MCF 10A (cell line): ENCODE results near the gene KRTAP10-11. TPM values are rescaled to one million over a fixed set of nuclear protein-coding genes. Genes with fewer than 3 reads are reported as not detected.
A peak's percentile ranks its signal among the peaks of the same experiment; 100 is the strongest.
"Not testable (repeated sequence)": the region's sequence is repeated elsewhere in the genome, so short reads cannot be mapped to it uniquely, and the experiment has no call there.

Source experiments
- Bru-seq: library from RNA; stranded (reverse); fragments of 400-500 nt; gene quantifications from one replicate; lab custom pipeline; 2021; lab: Mats Ljungman, UMichigan
- BruChase-seq, 2 experiments: library from RNA; stranded (reverse); fragments of 400-500 nt; gene quantifications; one replicate each; lab custom pipeline; 2021; lab: Mats Ljungman, UMichigan
- BruUV-seq: library from RNA; stranded (reverse); fragments of 400-500 nt; replicated peaks from 2 replicates; lab custom pipeline; 2021; lab: Mats Ljungman, UMichigan
- CTCF ChIA-PET: fragments of 300-600 bp; sonication (Branson Sonifier 250); formaldehyde crosslinking; extraction: SDS; loops from one replicate; lab custom pipeline; 2021; ENCODE audit warnings: antibody characterized with exemption, inconsistent platforms; lab: Yijun Ruan, JAX
- POLR2A ChIA-PET: fragments of 300-600, 350-650 bp; sonication (Branson Sonifier 250); formaldehyde crosslinking; extraction: SDS; loops from one replicate; lab custom pipeline; 2020; ENCODE audit warnings: antibody characterized with exemption, inconsistent platforms; lab: Yijun Ruan, JAX
- DNase-seq: peaks from one replicate; pipeline ENCODE4 v3.0.0-alpha.2; 2018; ENCODE audit not compliant: unreplicated experiment
- H3K27ac Mint-ChIP-seq: one replicate; pipeline ENCODE4 v1.8.0; 2022; ENCODE audit warnings: mild to moderate bottlenecking, low read depth, mixed read lengths; ENCODE audit not compliant: unreplicated experiment
- H3K27me3 Mint-ChIP-seq: one replicate; pipeline ENCODE4 v1.8.0; 2022; ENCODE audit warnings: mixed read lengths; ENCODE audit not compliant: insufficient read depth, unreplicated experiment
- H3K36me3 Mint-ChIP-seq: one replicate; pipeline ENCODE4 v1.8.0; 2022; ENCODE audit warnings: mild to moderate bottlenecking, moderate library complexity, mixed read lengths; ENCODE audit not compliant: insufficient read depth, unreplicated experiment
- H3K4me1 Mint-ChIP-seq: one replicate; pipeline ENCODE4 v1.8.0; 2022; ENCODE audit warnings: mixed read lengths; ENCODE audit not compliant: insufficient read depth, unreplicated experiment
- H3K4me3 Mint-ChIP-seq: one replicate; pipeline ENCODE4 v1.8.0; 2022; ENCODE audit warnings: mild to moderate bottlenecking, moderate library complexity, mixed read lengths; ENCODE audit not compliant: unreplicated experiment
- H3K9me3 Mint-ChIP-seq: one replicate; pipeline ENCODE4 v1.8.0; 2022; ENCODE audit warnings: mixed read lengths; ENCODE audit not compliant: unreplicated experiment
- intact Hi-C: fragments of 100-400 bp; cut with micrococcal nuclease; formaldehyde crosslinking; loops from 2 replicates; pipeline ENCODE4 v1.14.1; 2022
- long read RNA-seq: library from polyadenylated mRNA; stranded (forward); transcript quantifications from one replicate; pipeline ENCODE4 v2.0.0, GENCODE V29; 2022
- total RNA-seq: library from RNA; stranded (reverse); gene quantifications from 2 replicates; pipeline ENCODE4 v1.2.3, GENCODE V29; 2022
- TF ChIP-seq, protein P1 (sequence below): fragments of 200-600 bp; IDR thresholded peaks from one replicate; pipeline ENCODE4 v1.8.0; 2022; ENCODE audit warnings: antibody characterized with exemption, mild to moderate bottlenecking; ENCODE audit not compliant: unreplicated experiment

The KRTAP10-11 gene
- total RNA-seq (not detected in 2 replicates), Bru-seq, nascent RNA (not detected), BruChase-seq, experiment 1, labeled RNA remaining after a 6-hour chase (not detected), BruChase-seq, experiment 2, labeled RNA remaining after a 2-hour chase (not detected)
- long read RNA-seq: 0 reads

- peaks cover 23% of the 10 kb centered on the region for H3K27me3 Mint-ChIP-seq
- H3K27ac Mint-ChIP-seq, DNase-seq, H3K36me3 Mint-ChIP-seq, H3K4me1 Mint-ChIP-seq, BruUV-seq, intact Hi-C loops, POLR2A ChIA-PET, H3K4me3 Mint-ChIP-seq: not testable (repeated sequence)
- CTCF ChIA-PET: interaction anchor here (0.6 kb wide), 1 partner anchor 224 kb away, joined by 3 read pairs; no protein-coding TSS in a partner anchor
- peaks cover 17% of the 10 kb centered on the region for H3K9me3 Mint-ChIP-seq
Observed at GRCh38 chr21:44646366-44647221, at the start of gene KRTAP10-11. Gene KRTAP10-11, plus strand, starts transcription at chr21:44646414. Its CDS starts 45 bp downstream, at chr21:44646459.

DNA sequence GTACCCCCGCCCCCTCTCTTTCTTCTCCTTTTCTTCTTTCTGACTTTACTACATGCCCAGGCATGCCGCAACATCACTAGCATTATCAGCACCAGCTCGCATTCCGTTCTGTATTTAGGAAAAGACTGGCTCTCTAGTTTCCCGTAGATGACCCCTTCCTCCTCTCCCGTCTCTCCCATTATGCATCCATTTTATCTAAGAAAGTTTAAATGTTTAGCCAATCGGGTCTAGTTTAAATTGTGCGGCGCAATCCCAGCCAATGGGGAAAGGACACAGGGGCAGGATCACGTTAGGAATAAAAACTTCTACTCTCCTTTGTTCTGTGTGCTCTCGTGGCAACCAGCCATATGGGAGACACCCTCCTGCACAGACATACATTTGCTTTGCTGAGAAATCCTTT, 48.2 kb upstream of the KRTAP10-11 start:
- Mint-ChIP-seq H3K27me3 (peaks cover 26% of the 10 kb centered on the region), H3K9me3 (peaks cover 14% of the 10 kb centered on the region), H3K27ac (no peak overlapping the region), H3K36me3 (peaks cover 5% of the 10 kb centered on the region), H3K4me1 (peaks cover 6% of the 10 kb centered on the region), H3K4me3 (no peak overlapping the region)
- intact Hi-C loops: no loop called here
- no TSS peak for BruUV-seq
- ChIA-PET CTCF (no interaction called here), POLR2A (no interaction called here)
- TF ChIP-seq, protein P1, sequence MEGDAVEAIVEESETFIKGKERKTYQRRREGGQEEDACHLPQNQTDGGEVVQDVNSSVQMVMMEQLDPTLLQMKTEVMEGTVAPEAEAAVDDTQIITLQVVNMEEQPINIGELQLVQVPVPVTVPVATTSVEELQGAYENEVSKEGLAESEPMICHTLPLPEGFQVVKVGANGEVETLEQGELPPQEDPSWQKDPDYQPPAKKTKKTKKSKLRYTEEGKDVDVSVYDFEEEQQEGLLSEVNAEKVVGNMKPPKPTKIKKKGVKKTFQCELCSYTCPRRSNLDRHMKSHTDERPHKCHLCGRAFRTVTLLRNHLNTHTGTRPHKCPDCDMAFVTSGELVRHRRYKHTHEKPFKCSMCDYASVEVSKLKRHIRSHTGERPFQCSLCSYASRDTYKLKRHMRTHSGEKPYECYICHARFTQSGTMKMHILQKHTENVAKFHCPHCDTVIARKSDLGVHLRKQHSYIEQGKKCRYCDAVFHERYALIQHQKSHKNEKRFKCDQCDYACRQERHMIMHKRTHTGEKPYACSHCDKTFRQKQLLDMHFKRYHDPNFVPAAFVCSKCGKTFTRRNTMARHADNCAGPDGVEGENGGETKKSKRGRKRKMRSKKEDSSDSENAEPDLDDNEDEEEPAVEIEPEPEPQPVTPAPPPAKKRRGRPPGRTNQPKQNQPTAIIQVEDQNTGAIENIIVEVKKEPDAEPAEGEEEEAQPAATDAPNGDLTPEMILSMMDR: no peak
- peak; percentile 11 for DNase-seq

DNA sequence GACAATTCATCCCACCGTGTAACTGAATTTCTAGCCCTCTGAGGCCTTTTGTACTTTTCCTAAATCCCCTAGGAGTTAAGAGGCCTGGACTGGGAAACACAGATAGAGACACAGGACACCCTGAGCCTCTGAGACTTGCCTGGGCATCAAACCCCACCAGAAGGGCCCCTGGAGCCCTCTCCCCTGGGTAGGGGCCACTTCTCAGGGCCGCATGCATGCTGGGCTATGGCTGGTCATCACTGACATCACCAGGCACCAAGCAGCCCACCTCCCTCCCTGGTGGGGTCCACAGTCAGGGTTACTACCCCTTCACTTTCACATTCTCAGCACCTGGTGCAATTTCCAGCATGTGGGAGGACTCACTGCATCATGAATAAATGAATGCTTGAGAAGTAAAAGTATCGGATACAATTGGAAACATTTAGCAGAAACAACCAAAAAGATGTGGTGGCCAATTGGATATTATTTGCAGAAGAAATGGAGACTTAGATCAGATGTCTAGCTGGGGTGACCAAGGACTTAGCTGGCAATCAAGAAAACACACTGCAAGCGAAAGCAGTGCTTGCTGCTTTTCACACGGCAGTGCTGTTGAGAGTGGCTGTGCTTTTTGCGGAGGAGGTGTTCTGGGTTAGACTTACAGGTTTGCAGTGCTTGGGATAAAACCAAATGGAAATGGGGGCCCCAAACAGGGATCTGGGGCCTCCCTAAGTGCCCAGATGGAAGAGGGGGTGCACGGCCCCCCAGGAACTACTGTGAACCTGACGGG, 46.8 kb upstream of the KRTAP10-11 start:
- CTCF ChIA-PET: no interaction called here
- intact Hi-C loops: no loop called here
- peaks cover 36% of the 10 kb centered on the region for H3K27me3 Mint-ChIP-seq
- TF ChIP-seq, protein P1: no peak
- no TSS peak for BruUV-seq
- H3K27ac Mint-ChIP-seq: no peak overlapping the region
- H3K4me3 Mint-ChIP-seq: no peak overlapping the region
- peaks cover 14% of the 10 kb centered on the region for H3K9me3 Mint-ChIP-seq
- POLR2A ChIA-PET: no interaction called here
- peaks cover 6% of the 10 kb centered on the region for H3K4me1 Mint-ChIP-seq
- DNase-seq: no peak
- peaks cover 5% of the 10 kb centered on the region for H3K36me3 Mint-ChIP-seq

GRCh38 chr21:44600118-44600978, 45.9 kb upstream of the KRTAP10-11 start, which contains the start of gene KRTAP10-7:
Gene KRTAP10-7, plus strand, starts transcription at chr21:44600597. Its CDS starts 25 bp downstream, at chr21:44600622.
- CTCF ChIA-PET: interaction anchor here (0.7 kb wide), 1 partner anchor 27 kb away, joined by 4 read pairs; no protein-coding TSS in a partner anchor
- peaks cover 45% of the 10 kb centered on the region for H3K27me3 Mint-ChIP-seq
- peaks cover 14% of the 10 kb centered on the region for H3K9me3 Mint-ChIP-seq
- DNase-seq, intact Hi-C loops, H3K4me3 Mint-ChIP-seq, H3K4me1 Mint-ChIP-seq, POLR2A ChIA-PET, H3K36me3 Mint-ChIP-seq, BruUV-seq, H3K27ac Mint-ChIP-seq: not testable (repeated sequence)

DNA sequence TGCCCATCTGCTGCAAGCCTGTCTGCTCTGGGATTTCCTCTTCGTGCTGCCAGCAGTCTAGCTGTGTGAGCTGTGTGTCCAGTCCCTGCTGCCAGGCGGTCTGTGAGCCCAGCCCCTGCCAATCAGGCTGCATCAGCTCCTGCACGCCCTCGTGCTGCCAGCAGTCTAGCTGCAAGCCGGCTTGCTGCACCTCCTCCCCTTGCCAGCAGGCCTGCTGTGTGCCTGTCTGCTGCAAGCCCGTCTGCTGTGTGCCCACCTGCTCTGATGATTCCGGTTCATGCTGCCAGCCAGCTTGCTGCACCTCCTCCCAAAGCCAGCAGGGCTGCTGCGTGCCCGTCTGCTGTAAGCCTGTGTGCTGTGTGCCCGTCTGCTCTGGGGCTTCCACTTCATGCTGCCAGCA, 45.1 kb upstream of the KRTAP10-11 start:
- intact Hi-C loops, H3K4me3 Mint-ChIP-seq, POLR2A ChIA-PET, H3K4me1 Mint-ChIP-seq, BruUV-seq, DNase-seq, H3K27ac Mint-ChIP-seq, H3K36me3 Mint-ChIP-seq: not testable (repeated sequence)
- Mint-ChIP-seq H3K9me3 (peaks cover 14% of the 10 kb centered on the region), H3K27me3 (peaks cover 52% of the 10 kb centered on the region)
- CTCF ChIA-PET: interaction anchor here (0.7 to 1.1 kb wide), 2 partner anchors 28 to 141 kb away, joined by 3 to 4 read pairs; no protein-coding TSS in a partner anchor
